ENCODE data around the gene STXBP5L. TPM values are rescaled to one million over a fixed set of nuclear protein-coding genes. Genes with fewer than 3 reads are reported as not detected.
"Not testable (repeated sequence)": the region's sequence is repeated elsewhere in the genome, so short reads cannot be mapped to it uniquely, and the experiment has no call there.

STXBP5L gene
- total and polyA plus RNA-seq, 7 experiments from 2014 or later: not detected

DNA sequence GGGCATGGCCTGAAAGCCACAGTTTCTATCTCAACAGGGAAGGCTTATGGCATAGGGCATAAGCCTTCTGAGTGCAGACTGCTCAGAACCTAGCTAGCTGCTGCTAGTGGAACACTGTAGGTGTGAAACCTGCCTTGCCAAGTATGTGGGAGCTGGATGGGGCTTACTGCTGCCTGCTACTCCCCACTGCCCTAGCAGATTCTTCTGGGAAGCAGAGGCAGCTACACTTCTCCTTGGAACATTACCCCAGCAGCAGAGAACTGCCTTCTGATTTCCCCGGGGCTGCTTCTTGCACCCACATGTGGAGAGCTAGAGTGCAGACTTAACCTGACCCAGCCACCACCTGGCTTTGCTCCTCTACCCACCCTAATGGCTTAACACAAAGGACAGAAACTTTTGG is 422.1 kb downstream of the STXBP5L start:
- Histone ChIP-seq H3K27ac (ENCODE audit: low read depth, low read length) (no peak overlapping the region), H3K9me3 (ENCODE audit: control insufficient read depth in 2 of 3, low read length in 3 of 3) (no peaks in the 10 kb centered on the region), H3K4me3 (ENCODE audit: low read length) (no peak overlapping the region), H3K36me3 (ENCODE audit: control insufficient read depth in 2 of 3, insufficient read depth in 3 of 3, low read length in 3 of 3) (no peaks in the 10 kb centered on the region), H3K27me3 (ENCODE audit: control insufficient read depth in 2 of 2, insufficient read depth in 2 of 2, low read length in 2 of 2) (no peaks in the 10 kb centered on the region), H3K4me1 (ENCODE audit: control insufficient read depth in 2 of 2, insufficient read depth in 2 of 2, low read length in 2 of 2) (no peaks in the 10 kb centered on the region)
- Mint-ChIP-seq H3K36me3 (no peaks in the 10 kb centered on the region), H3K27ac (no peak overlapping the region), H3K4me1 (no peaks in the 10 kb centered on the region), H3K4me3 (no peak overlapping the region), H3K27me3 (peaks cover 2 to 27% (median 9%) of the 10 kb centered on the region in 5 donors), H3K9me3 (peaks cover 0 to 21% (median 0%) of the 10 kb centered on the region in 11 donors)
- CTCF ChIA-PET: no interaction called here
- DNase-seq (no peak), ATAC-seq (no peak)
- intact Hi-C loops (cut with micrococcal nuclease): no loop called here
- POLR2A ChIA-PET: no interaction called here

DNA sequence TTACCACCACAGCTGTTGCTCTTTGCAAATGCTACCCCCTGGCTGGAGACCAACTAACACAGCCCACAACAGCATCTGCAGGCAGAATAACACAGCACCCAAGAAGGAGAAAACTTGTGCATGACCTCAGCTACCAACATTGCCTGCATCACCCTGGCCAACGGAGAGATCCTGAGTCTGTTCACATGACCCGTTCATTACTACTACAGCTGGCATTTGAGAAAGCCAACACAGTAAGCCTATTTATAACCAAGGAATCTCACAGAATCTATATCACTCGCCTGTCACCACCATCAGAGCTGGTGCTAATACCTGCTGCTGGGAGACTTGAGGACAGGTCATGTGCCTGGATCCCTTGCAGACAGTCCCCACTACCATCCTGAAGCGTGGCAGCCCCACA is 422.6 kb downstream of the STXBP5L start:
- H3K36me3 ChIP-seq (ENCODE audit: control insufficient read depth in 2 of 3, insufficient read depth in 3 of 3, low read length in 3 of 3): no peaks in the 10 kb centered on the region
- no peak overlapping the region for H3K4me3 ChIP-seq (ENCODE audit: low read length)
- Mint-ChIP-seq H3K4me3 (no peak overlapping the region), H3K4me1 (no peaks in the 10 kb centered on the region), H3K36me3 (no peaks in the 10 kb centered on the region), H3K27ac (no peak overlapping the region), H3K27me3 (peaks cover 2 to 27% (median 9%) of the 10 kb centered on the region in 5 donors), H3K9me3 (peaks cover 0 to 26% (median 0%) of the 10 kb centered on the region in 11 donors)
- POLR2A ChIA-PET: no interaction called here
- CTCF ChIA-PET: no interaction called here
- no peak for DNase-seq
- H3K27me3 ChIP-seq (ENCODE audit: control insufficient read depth in 2 of 2, insufficient read depth in 2 of 2, low read length in 2 of 2): no peaks in the 10 kb centered on the region
- no peak overlapping the region for H3K27ac ChIP-seq (ENCODE audit: low read depth, low read length)
- H3K4me1 ChIP-seq (ENCODE audit: control insufficient read depth in 2 of 2, insufficient read depth in 2 of 2, low read length in 2 of 2): no peaks in the 10 kb centered on the region
- H3K9me3 ChIP-seq (ENCODE audit: control insufficient read depth in 2 of 3, low read length in 3 of 3): no peaks in the 10 kb centered on the region
- no peak for ATAC-seq
- intact Hi-C loops (cut with micrococcal nuclease): no loop called here

DNA sequence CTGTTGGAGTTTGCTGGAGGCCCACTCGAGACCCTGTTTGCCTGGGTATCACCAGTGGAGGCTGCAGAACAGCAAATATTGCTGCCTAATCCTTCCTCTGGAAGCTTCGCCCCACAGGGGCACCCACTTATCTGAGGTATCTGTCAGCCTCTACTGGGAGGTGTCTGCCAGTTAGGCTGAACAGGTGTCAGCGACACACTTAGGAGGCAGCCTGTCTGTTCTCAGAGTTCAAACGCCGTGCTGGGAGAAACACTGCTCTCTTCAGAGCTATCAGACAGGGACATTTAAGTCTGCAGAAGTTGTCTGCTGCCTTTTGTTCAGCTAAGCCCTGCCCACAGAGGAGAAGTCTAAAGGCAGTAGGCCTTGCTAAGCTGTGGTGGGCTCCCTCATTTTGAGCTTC is 448.0 kb downstream of the STXBP5L start:
- peaks cover 4 to 45% (median 26%) of the 10 kb centered on the region in 11 donors for H3K9me3 Mint-ChIP-seq
- H3K27me3 Mint-ChIP-seq; DNase-seq; H3K27me3 ChIP-seq (ENCODE audit: control insufficient read depth in 2 of 2, insufficient read depth in 2 of 2, low read length in 2 of 2); intact Hi-C loops (cut with micrococcal nuclease); CTCF ChIA-PET; H3K9me3 ChIP-seq (ENCODE audit: control insufficient read depth in 2 of 3, low read length in 3 of 3); H3K4me1 ChIP-seq (ENCODE audit: control insufficient read depth in 2 of 2, insufficient read depth in 2 of 2, low read length in 2 of 2); H3K4me3 ChIP-seq (ENCODE audit: low read length); H3K27ac Mint-ChIP-seq; H3K4me1 Mint-ChIP-seq; H3K36me3 Mint-ChIP-seq; H3K4me3 Mint-ChIP-seq; H3K36me3 ChIP-seq (ENCODE audit: control insufficient read depth in 2 of 3, insufficient read depth in 3 of 3, low read length in 3 of 3); POLR2A ChIA-PET; ATAC-seq; H3K27ac ChIP-seq (ENCODE audit: low read depth, low read length): not testable (repeated sequence)

DNA sequence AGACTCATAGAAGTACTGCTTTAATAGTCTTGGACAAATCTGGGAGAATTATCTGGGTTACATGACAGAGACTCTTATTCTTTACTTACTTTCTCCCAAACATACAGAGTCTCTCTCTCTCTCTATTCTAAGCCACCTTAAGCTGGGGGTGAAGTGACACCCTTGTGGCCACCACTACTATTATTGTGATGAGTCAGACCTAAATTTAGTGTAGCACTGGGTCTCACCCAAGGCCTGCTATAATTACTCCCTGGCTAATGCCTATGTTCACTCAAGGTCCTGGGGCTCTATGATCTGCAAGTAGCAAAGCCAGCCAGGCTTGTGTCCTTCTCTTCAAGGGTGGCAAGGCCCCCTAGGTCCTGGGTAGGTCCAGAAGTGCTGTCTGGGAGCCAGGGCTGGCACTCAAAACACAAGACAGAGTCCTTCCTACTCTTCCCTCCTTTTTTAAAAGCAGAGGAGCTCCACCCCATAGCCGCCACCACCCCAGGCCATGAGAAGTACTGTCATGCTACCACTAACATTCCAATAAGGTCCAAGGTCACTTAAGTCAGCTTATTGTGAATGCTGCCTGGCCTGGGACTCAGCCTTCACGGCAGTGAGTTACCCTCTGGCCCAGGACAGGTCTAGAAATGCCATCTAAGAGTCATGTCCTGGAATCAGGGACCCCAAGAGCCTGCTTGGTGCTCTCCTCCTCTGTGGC is 454.2 kb downstream of the STXBP5L start:
- no peak for DNase-seq
- peaks cover 0 to 4% (median 0%) of the 10 kb centered on the region in 5 donors for H3K27me3 Mint-ChIP-seq
- Histone ChIP-seq H3K4me1 (ENCODE audit: control insufficient read depth in 2 of 2, insufficient read depth in 2 of 2, low read length in 2 of 2) (no peaks in the 10 kb centered on the region), H3K27ac (ENCODE audit: low read depth, low read length) (no peak overlapping the region), H3K4me3 (ENCODE audit: low read length) (no peak overlapping the region), H3K27me3 (ENCODE audit: control insufficient read depth in 2 of 2, insufficient read depth in 2 of 2, low read length in 2 of 2) (no peaks in the 10 kb centered on the region), H3K36me3 (ENCODE audit: control insufficient read depth in 2 of 3, insufficient read depth in 3 of 3, low read length in 3 of 3) (no peaks in the 10 kb centered on the region), H3K9me3 (ENCODE audit: control insufficient read depth in 2 of 3, low read length in 3 of 3) (no peaks in the 10 kb centered on the region)
- H3K27ac Mint-ChIP-seq: no peak overlapping the region
- ChIA-PET POLR2A (no interaction called here), CTCF (no interaction called here)
- H3K4me3 Mint-ChIP-seq: no peak overlapping the region
- ATAC-seq: no peak
- peaks cover 0 to 42% (median 17%) of the 10 kb centered on the region in 11 donors for H3K9me3 Mint-ChIP-seq
- H3K4me1 Mint-ChIP-seq: no peaks in the 10 kb centered on the region
- intact Hi-C loops (cut with micrococcal nuclease): no loop called here
- no peaks in the 10 kb centered on the region for H3K36me3 Mint-ChIP-seq

DNA sequence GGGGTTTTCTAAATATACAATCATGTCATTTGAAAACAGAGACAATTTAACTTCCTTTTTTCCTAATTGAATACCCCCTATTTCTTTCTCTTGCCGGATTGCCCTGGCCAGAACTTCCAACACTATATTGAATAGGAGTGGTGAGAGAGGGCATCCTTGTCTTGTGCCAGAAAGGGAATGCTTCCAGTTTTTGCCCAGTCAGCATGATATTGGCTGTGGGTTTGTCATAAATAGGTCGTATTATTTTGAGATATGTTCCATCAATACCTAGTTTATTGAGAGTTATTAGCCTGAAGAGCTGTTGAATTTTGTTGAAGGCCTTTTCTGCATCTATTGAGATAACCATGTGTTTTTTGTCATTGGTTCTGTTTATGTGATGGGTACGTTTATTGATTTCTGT is 480.3 kb downstream of the STXBP5L start:
- Mint-ChIP-seq H3K9me3 (peaks cover 0 to 16% (median 4%) of the 10 kb centered on the region in 11 donors), H3K27me3 (peaks cover 2 to 22% (median 11%) of the 10 kb centered on the region in 5 donors)
- H3K27me3 ChIP-seq (ENCODE audit: control insufficient read depth in 2 of 2, insufficient read depth in 2 of 2, low read length in 2 of 2); H3K36me3 Mint-ChIP-seq; DNase-seq; H3K36me3 ChIP-seq (ENCODE audit: control insufficient read depth in 2 of 3, insufficient read depth in 3 of 3, low read length in 3 of 3); H3K9me3 ChIP-seq (ENCODE audit: control insufficient read depth in 2 of 3, low read length in 3 of 3); ATAC-seq; H3K27ac ChIP-seq (ENCODE audit: low read depth, low read length); H3K4me3 Mint-ChIP-seq; CTCF ChIA-PET; H3K4me1 Mint-ChIP-seq; POLR2A ChIA-PET; H3K27ac Mint-ChIP-seq; intact Hi-C loops (cut with micrococcal nuclease); H3K4me3 ChIP-seq (ENCODE audit: low read length); H3K4me1 ChIP-seq (ENCODE audit: control insufficient read depth in 2 of 2, insufficient read depth in 2 of 2, low read length in 2 of 2): not testable (repeated sequence)

DNA sequence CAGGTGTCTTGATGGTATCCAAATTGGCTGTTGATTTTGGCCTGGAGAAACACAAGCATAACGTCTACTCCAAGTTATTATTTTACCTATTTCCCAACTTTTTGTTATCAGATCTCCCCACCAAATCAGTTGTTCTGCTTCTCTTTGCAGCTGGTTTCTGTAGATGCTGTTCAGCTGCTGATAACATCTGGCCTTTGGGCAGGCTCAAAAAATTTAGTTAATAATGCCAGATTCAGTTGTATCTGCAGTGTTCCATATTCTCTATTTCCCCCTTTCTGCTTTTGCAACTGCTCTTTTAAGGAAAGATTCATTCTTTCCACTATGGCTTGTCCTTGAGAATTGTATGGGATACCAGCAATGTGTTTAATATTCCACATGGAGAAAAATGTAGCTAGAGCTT is 488.0 kb downstream of the STXBP5L start:
- H3K4me1 ChIP-seq (ENCODE audit: control insufficient read depth in 2 of 2, insufficient read depth in 2 of 2, low read length in 2 of 2); H3K27ac Mint-ChIP-seq; CTCF ChIA-PET; ATAC-seq; H3K9me3 ChIP-seq (ENCODE audit: control insufficient read depth in 2 of 3, low read length in 3 of 3); H3K4me1 Mint-ChIP-seq; H3K9me3 Mint-ChIP-seq; DNase-seq; H3K36me3 ChIP-seq (ENCODE audit: control insufficient read depth in 2 of 3, insufficient read depth in 3 of 3, low read length in 3 of 3); intact Hi-C loops (cut with micrococcal nuclease); H3K4me3 ChIP-seq (ENCODE audit: low read length); H3K27ac ChIP-seq (ENCODE audit: low read depth, low read length); H3K27me3 ChIP-seq (ENCODE audit: control insufficient read depth in 2 of 2, insufficient read depth in 2 of 2, low read length in 2 of 2); H3K36me3 Mint-ChIP-seq; H3K4me3 Mint-ChIP-seq; POLR2A ChIA-PET: not testable (repeated sequence)
- H3K27me3 Mint-ChIP-seq: peaks cover 3 to 45% (median 24%) of the 10 kb centered on the region in 5 donors

DNA sequence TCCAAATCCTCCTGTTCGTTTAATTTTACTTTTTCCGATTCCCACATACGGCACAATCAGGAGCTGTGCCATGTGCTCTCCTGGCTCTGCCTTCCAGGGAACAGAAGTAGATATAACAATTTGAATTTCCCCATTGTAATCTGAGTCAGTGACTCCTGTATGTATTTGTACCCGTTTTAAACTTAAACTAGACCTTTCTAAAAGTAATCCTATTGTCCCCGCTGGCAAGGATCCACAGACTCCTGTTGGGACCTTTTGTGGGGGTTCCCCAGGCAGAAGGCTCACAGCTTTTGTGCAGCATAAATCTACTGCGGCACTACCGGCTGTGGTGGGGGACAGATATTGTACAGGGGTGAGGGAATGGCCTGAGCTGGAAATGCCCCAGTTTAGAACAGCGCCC is 490.0 kb downstream of the STXBP5L start:
- intact Hi-C loops (cut with micrococcal nuclease); H3K9me3 Mint-ChIP-seq; H3K9me3 ChIP-seq (ENCODE audit: control insufficient read depth in 2 of 3, low read length in 3 of 3); CTCF ChIA-PET; H3K27me3 ChIP-seq (ENCODE audit: control insufficient read depth in 2 of 2, insufficient read depth in 2 of 2, low read length in 2 of 2); H3K4me3 Mint-ChIP-seq; H3K27ac ChIP-seq (ENCODE audit: low read depth, low read length); DNase-seq; H3K4me1 Mint-ChIP-seq; H3K4me3 ChIP-seq (ENCODE audit: low read length); POLR2A ChIA-PET; H3K36me3 Mint-ChIP-seq; H3K27ac Mint-ChIP-seq; ATAC-seq; H3K4me1 ChIP-seq (ENCODE audit: control insufficient read depth in 2 of 2, insufficient read depth in 2 of 2, low read length in 2 of 2); H3K36me3 ChIP-seq (ENCODE audit: control insufficient read depth in 2 of 3, insufficient read depth in 3 of 3, low read length in 3 of 3): not testable (repeated sequence)
- H3K27me3 Mint-ChIP-seq: peaks cover 3 to 41% (median 19%) of the 10 kb centered on the region in 5 donors

Data from naive thymus-derived CD4-positive, alpha-beta T cell (primary cell).